T-cell (primary cell): ENCODE data around the gene NUBP2. TPM values are rescaled to one million over a fixed set of nuclear protein-coding genes. Genes with fewer than 3 reads are reported as not detected.

ENCODE experiments used
- ATAC-seq, 4 experiments: fragments of 200-7000 bp in 3 of 4; fragments of 150-1000 bp in 1 of 4; cut with Tn5 transposase; replicated peaks in 1 of 4; 1 replicate in 3 of 4; 2 replicates in 1 of 4; pipeline ENCODE4 v1.10.0; 2021; ENCODE audit warnings: moderate library complexity in 3 of 4, mild to moderate bottlenecking in 2 of 4, moderate number of reproducible peaks in 1 of 4
- CTCF ChIA-PET, 2 donors: fragments of 300-600 bp; sonication (Branson Sonifier 250); formaldehyde crosslinking; loops; one replicate each; lab custom pipeline; 2022; ENCODE audit warnings: antibody characterized with exemption in 2 of 2; lab: Charles Lee
- POLR2A ChIA-PET, 2 donors: fragments of 300-600 bp; sonication (Branson Sonifier 250); formaldehyde crosslinking; loops; one replicate each; lab custom pipeline; 2022; ENCODE audit warnings: antibody characterized with exemption in 2 of 2; lab: Charles Lee
- DNase-seq, 35 experiments: peaks; one replicate each; pipeline versions ENCODE4 v3.0.0 to v3.0.0-alpha.2; 2013 to 2023
- H3K27ac ChIP-seq: one replicate; pipeline ENCODE4 v1.5.1; 2013; ENCODE audit warnings: low read length
- H3K27me3 ChIP-seq, 2 experiments: replicated peaks in 1 of 2; 1 replicate in 1 of 2; 2 replicates in 1 of 2; pipeline versions ENCODE4 v1.6.1 to v1.7.0; 2013; ENCODE audit warnings: low read length in 1 of 2, mixed read lengths in 1 of 2; ENCODE audit not compliant: control insufficient read depth in 2 of 2, insufficient read depth in 2 of 2; ENCODE audit errors: extremely low read depth in 1 of 2
- H3K36me3 ChIP-seq, 2 donors: 1 replicate in 1 of 2; 2 replicates in 1 of 2; pipeline versions ENCODE4 v1.6.1 to v1.7.0; 2013; ENCODE audit warnings: low read length in 1 of 2; ENCODE audit not compliant: control insufficient read depth in 2 of 2, insufficient read depth in 1 of 2; ENCODE audit errors: extremely low read depth in 1 of 2
- H3K4me1 ChIP-seq, 2 experiments: 1 replicate in 1 of 2; 2 replicates in 1 of 2; pipeline versions ENCODE4 v1.6.1 to v1.7.0; 2013; ENCODE audit warnings: low read length in 2 of 2, mixed read lengths in 1 of 2; ENCODE audit not compliant: insufficient read depth in 2 of 2, control insufficient read depth in 1 of 2; ENCODE audit errors: extremely low read depth in 1 of 2
- H3K4me3 ChIP-seq, 2 donors: 1 replicate in 1 of 2; 2 replicates in 1 of 2; pipeline versions ENCODE4 v1.5.1 to v1.7.0; 2013; ENCODE audit warnings: mild to moderate bottlenecking in 2 of 2, low read length in 1 of 2, moderate library complexity in 1 of 2; ENCODE audit not compliant: control insufficient read depth in 1 of 2; ENCODE audit errors: extremely low read depth in 1 of 2
- H3K9me3 ChIP-seq: 2 replicates; pipeline ENCODE4 v1.7.0; 2013
- H3K27ac Mint-ChIP-seq, 2 donors: one replicate each; pipeline ENCODE4 v1.8.0; 2020 to 2021; ENCODE audit warnings: mild to moderate bottlenecking in 2 of 2, mixed read lengths in 2 of 2
- H3K27me3 Mint-ChIP-seq, 2 donors: one replicate each; pipeline ENCODE4 v1.8.0; 2021 to 2022; ENCODE audit warnings: mixed read lengths in 2 of 2
- H3K36me3 Mint-ChIP-seq: one replicate; pipeline ENCODE4 v1.8.0; 2021; ENCODE audit warnings: mixed read lengths
- H3K4me1 Mint-ChIP-seq, 3 donors: one replicate each; pipeline ENCODE4 v1.8.0; 2020 to 2022; ENCODE audit warnings: mixed read lengths in 3 of 3, mild to moderate bottlenecking in 1 of 3
- H3K4me3 Mint-ChIP-seq, 3 donors: one replicate each; pipeline ENCODE4 v1.8.0; 2020 to 2022; ENCODE audit warnings: mild to moderate bottlenecking in 3 of 3, mixed read lengths in 3 of 3, moderate library complexity in 3 of 3
- H3K9me3 Mint-ChIP-seq, 3 donors: one replicate each; pipeline ENCODE4 v1.8.0; 2020 to 2022; ENCODE audit warnings: mixed read lengths in 3 of 3
- WGBS: methylation state at CpG from one replicate; pipeline ENCODE4 v1.1.5; 2013; ENCODE audit warnings: missing lambda C conversion rate; ENCODE audit not compliant: insufficient coverage; 5-methylcytosine and 5-hydroxymethylcytosine counted together
- total RNA-seq, 35 experiments: library from RNA in 6 of 35; stranded (reverse) in 6 of 35; fragments of 120-200 nt in 1 of 35; gene quantifications; one replicate each; pipeline versions ENCODE4 v1.2.1 to v1.2.4 and lab custom pipeline; 2013 to 2026

Gene NUBP2, protein sequence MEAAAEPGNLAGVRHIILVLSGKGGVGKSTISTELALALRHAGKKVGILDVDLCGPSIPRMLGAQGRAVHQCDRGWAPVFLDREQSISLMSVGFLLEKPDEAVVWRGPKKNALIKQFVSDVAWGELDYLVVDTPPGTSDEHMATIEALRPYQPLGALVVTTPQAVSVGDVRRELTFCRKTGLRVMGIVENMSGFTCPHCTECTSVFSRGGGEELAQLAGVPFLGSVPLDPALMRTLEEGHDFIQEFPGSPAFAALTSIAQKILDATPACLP
- total RNA-seq (10 to 100 TPM; 41.2 to 77.0 (median 74.3) TPM), total RNA-seq (lab: John Stamatoyannopoulos, UW) (24.9 to 77.2 (median 49.1) reads per million in 29 experiments)
- 43.0 TPM for total RNA-seq (2013)

GRCh38 chr16:1782408-1783264 lies at the start of gene NUBP2, which contains the start of gene SPSB3:
Gene NUBP2, plus strand, starts transcription at chr16:1782960. Its CDS starts 61 bp downstream, at chr16:1783021.
Gene SPSB3, minus strand, starts transcription at chr16:1782571. Its CDS starts 1,088 bp downstream, at chr16:1781483.
- H3K9me3 Mint-ChIP-seq = no peaks in the 10 kb centered on the region
- H3K4me1 Mint-ChIP-seq = peaks cover 10 to 44% (median 34%) of the 10 kb centered on the region in 3 donors
- no peaks in the 10 kb centered on the region for H3K9me3 ChIP-seq
- under 1% methylated on average over 99 of the region's 102 CpGs for WGBS
- H3K36me3 ChIP-seq = peaks cover 16 to 48% of the 10 kb centered on the region in 2 donors
- CTCF ChIA-PET = interaction anchor here (0.5 to 1.3 kb wide), 15 partner anchors 8 to 1447 kb away, joined by 3 to 16 read pairs (median 4); partner anchors contain the start of genes EME2 (in 1 of the 2), FAHD1 (in 1 of the 2), HAGH (in 1 of the 2) and JPT2 (in 1 of the 2)
- DNase-seq (peak; percentile 87 to 99 (median 94)), ATAC-seq (peak; percentile 87 to 88 (median 87))
- H3K4me3 Mint-ChIP-seq = peak within 1 kb of the TSS; percentile 75 to 91 (median 89)
- H3K27ac ChIP-seq = peak within 1 kb of the TSS; percentile 57
- peak within 1 kb of the TSS; percentile 86 to 88 for H3K27ac Mint-ChIP-seq
- no peaks in the 10 kb centered on the region for H3K27me3 Mint-ChIP-seq
- no peaks in the 10 kb centered on the region for H3K36me3 Mint-ChIP-seq
- H3K4me3 ChIP-seq = peak within 1 kb of the TSS; percentile 72 to 73
- POLR2A ChIA-PET = interaction anchor here (0.5 to 1.2 kb wide), 7 partner anchors 10 to 706 kb away, joined by 3 to 7 read pairs (median 4); partner anchors contain the start of genes RPS2 (in 1 of the 2), TRAF7 (in 1 of the 2) and UQCC4 (in 1 of the 2)
- H3K4me1 ChIP-seq = peaks cover 2 to 70% of the 10 kb centered on the region in 2 experiments
- H3K27me3 ChIP-seq = no peaks in the 10 kb centered on the region

DNA sequence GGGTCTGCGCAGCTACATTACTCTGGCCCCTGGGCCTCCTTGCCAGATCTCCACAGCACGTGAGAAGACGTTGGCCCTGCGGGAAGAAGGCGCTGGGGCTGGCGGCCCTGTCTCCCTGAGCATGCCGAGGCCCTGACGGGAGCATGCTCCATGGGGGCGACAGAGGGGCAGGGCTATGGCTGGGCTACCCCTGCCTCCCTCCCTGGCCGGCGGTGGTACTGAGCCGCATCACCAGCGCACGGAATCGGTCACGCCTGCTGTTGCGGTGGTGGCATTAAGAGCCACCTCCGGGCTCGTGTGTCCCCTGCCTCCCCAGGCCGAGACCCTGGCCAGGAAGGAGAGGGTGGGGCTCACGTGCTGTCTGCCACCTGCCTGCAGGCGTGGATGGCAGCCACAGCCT lies 48.6 kb upstream of the NUBP2 start:
- H3K9me3 Mint-ChIP-seq = no peaks in the 10 kb centered on the region
- H3K4me3 Mint-ChIP-seq = no peak overlapping the region
- Histone ChIP-seq H3K36me3 (peaks cover 3 to 42% of the 10 kb centered on the region in 2 donors), H3K9me3 (no peaks in the 10 kb centered on the region), H3K4me1 (no peaks in the 10 kb centered on the region), H3K4me3 (no peak overlapping the region), H3K27ac (no peak overlapping the region), H3K27me3 (no peaks in the 10 kb centered on the region)
- ChIA-PET CTCF (no interaction called here), POLR2A (no interaction called here)
- no peaks in the 10 kb centered on the region for H3K4me1 Mint-ChIP-seq
- no peak overlapping the region for H3K27ac Mint-ChIP-seq
- H3K36me3 Mint-ChIP-seq = peaks cover 4% of the 10 kb centered on the region
- H3K27me3 Mint-ChIP-seq = no peaks in the 10 kb centered on the region
- DNase-seq = no peak
- ATAC-seq = peak in 1 of 4 experiments; percentile 23
- WGBS = 99% methylated on average over 13 of the region's 22 CpGs

- Mint-ChIP-seq H3K4me1 (no peaks in the 10 kb centered on the region), H3K27ac (no peak overlapping the region)
Observed at GRCh38 chr16:1734816-1735215, 47.9 kb upstream of the NUBP2 start.

DNA sequence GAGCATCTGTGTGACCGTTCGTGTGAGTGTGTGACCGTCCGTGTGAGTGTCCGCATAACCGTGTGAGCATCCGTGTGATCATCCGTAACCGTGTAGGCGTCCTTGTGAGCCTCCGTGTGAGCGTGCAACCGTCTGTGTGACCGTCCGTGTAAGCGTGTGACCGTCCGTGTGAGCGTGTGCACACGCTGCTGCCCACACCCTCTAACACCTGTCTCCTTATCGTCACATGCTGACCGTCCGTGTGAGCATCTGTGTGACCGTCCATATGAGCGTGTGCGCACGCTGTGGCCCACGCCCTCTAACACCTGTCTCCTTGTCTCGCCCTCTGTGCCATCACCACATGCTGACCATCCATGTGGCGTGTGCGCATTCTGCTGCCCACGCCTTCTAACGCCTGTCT lies 42.5 kb upstream of the NUBP2 start:
- no peaks in the 10 kb centered on the region for H3K27me3 Mint-ChIP-seq

More at GRCh38 chr16:1734816-1735215, 47.9 kb upstream of the NUBP2 start:
- Histone ChIP-seq H3K27ac (no peak overlapping the region), H3K36me3 (peaks cover 3 to 36% of the 10 kb centered on the region in 2 donors), H3K4me3 (no peak overlapping the region), H3K9me3 (no peaks in the 10 kb centered on the region), H3K4me1 (no peaks in the 10 kb centered on the region), H3K27me3 (no peaks in the 10 kb centered on the region)
- H3K4me3 Mint-ChIP-seq = no peak overlapping the region
- ChIA-PET CTCF (no interaction called here), POLR2A (no interaction called here)
- H3K27me3 Mint-ChIP-seq = no peaks in the 10 kb centered on the region
- 98% methylated on average over 19 of the region's 22 CpGs for WGBS
- ATAC-seq = peak in 1 of 4 experiments; percentile 42
- no peaks in the 10 kb centered on the region for H3K9me3 Mint-ChIP-seq
- H3K36me3 Mint-ChIP-seq = peaks cover 4% of the 10 kb centered on the region
- DNase-seq = no peak

DNA sequence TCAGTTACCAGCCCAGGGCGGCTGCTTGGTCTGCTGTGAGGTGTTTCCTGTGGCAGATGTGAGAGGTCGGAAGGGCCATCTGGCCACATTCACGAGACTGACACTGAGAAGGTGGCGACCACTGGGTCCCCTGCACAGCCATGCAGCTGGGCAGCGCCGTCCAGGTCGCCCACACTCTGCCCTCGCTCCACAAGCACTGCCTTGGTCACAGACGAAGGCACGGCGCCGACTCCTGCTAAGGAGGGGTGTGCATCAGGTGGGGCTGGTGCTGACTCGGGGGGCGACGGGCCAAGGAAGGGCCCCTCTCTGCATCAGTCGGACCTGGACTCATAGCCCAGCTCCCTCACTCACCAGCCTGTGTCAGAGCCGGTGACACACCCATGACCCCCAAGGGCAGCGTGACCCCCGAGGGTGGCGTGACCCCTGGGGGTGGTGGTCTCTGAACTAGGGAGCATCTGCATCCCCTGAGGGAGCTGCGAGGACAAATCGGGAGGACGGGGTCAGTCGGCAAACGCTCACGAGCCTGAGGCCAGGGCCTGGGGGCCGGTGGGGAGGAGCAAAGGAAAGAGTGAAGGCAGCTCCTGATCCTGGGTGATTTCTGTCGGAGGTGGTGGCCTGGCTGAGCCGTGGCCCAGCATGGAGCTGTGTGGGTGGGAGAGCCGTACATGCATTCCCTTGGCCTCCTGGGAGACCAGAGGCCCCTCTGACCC lies 41.8 kb upstream of the NUBP2 start:
- Mint-ChIP-seq H3K27me3 (no peaks in the 10 kb centered on the region), H3K36me3 (peaks cover 9% of the 10 kb centered on the region), H3K4me3 (no peak overlapping the region), H3K9me3 (no peaks in the 10 kb centered on the region), H3K27ac (no peak overlapping the region), H3K4me1 (no peaks in the 10 kb centered on the region)
- peaks cover 20 to 46% of the 10 kb centered on the region in 2 donors for H3K36me3 ChIP-seq
- no peaks in the 10 kb centered on the region for H3K27me3 ChIP-seq
- no peaks in the 10 kb centered on the region for H3K9me3 ChIP-seq
- CTCF ChIA-PET = no interaction called here
- 98% methylated on average over 24 of the region's 30 CpGs for WGBS
- DNase-seq (no peak), ATAC-seq (no peak)
- no peak overlapping the region for H3K27ac ChIP-seq
- POLR2A ChIA-PET = no interaction called here
- no peak overlapping the region for H3K4me3 ChIP-seq
- H3K4me1 ChIP-seq = no peaks in the 10 kb centered on the region

More for the DNA sequence above, 42.5 kb upstream of the NUBP2 start:
- H3K36me3 ChIP-seq = peaks cover 17 to 39% of the 10 kb centered on the region in 2 donors
- H3K9me3 Mint-ChIP-seq = no peaks in the 10 kb centered on the region
- ChIA-PET POLR2A (no interaction called here), CTCF (no interaction called here)
- no peak for DNase-seq
- H3K27me3 ChIP-seq = no peaks in the 10 kb centered on the region
- no peak overlapping the region for H3K4me3 ChIP-seq
- H3K4me3 Mint-ChIP-seq = no peak overlapping the region
- WGBS = 98% methylated on average over 33 of the region's 33 CpGs
- H3K27ac ChIP-seq = no peak overlapping the region
- peaks cover 7% of the 10 kb centered on the region for H3K36me3 Mint-ChIP-seq
- H3K4me1 ChIP-seq = no peaks in the 10 kb centered on the region
- no peaks in the 10 kb centered on the region for H3K4me1 Mint-ChIP-seq
- no peaks in the 10 kb centered on the region for H3K9me3 ChIP-seq
- ATAC-seq = no peak
- no peak overlapping the region for H3K27ac Mint-ChIP-seq
